Smooth muscle cell (in vitro differentiated cells): ENCODE data around the gene LMBR1. TPM values are rescaled to one million over a fixed set of nuclear protein-coding genes. Genes with fewer than 3 reads are reported as not detected.

Experiments
- DNase-seq: peaks from one replicate; lab custom pipeline; 2025; ENCODE audit not compliant: unreplicated experiment; lab: John Stamatoyannopoulos, UW
- H2AFZ ChIP-seq: fragments of 200-600 bp; sonication (generic); 2 replicates; pipeline ENCODE4 v1.6.0; 2016; ENCODE audit warnings: antibody characterized with exemption, low read depth, mild to moderate bottlenecking
- H3F3A ChIP-seq: fragments of 200-600 bp; sonication (generic); 2 replicates; pipeline ENCODE4 v1.6.0; 2017; ENCODE audit warnings: antibody characterized with exemption, low read depth
- H3K27ac ChIP-seq: fragments of 200-600 bp; sonication (generic); 2 replicates; pipeline ENCODE4 v1.5.1; 2016; ENCODE audit warnings: low read depth, mild to moderate bottlenecking
- H3K27me3 ChIP-seq: fragments of 200-600 bp; sonication (generic); 2 replicates; pipeline ENCODE4 v1.6.1; 2016; ENCODE audit warnings: low read depth, mild to moderate bottlenecking
- H3K36me3 ChIP-seq: fragments of 200-600 bp; sonication (generic); 2 replicates; pipeline ENCODE4 v1.5.1; 2016; ENCODE audit warnings: low read depth
- H3K4me1 ChIP-seq: fragments of 200-600 bp; sonication (generic); 2 replicates; pipeline ENCODE4 v1.5.1; 2016; ENCODE audit warnings: low read depth
- H3K4me2 ChIP-seq: fragments of 200-600 bp; sonication (generic); 2 replicates; pipeline ENCODE4 v1.6.0; 2016; ENCODE audit warnings: mild to moderate bottlenecking
- H3K4me3 ChIP-seq: fragments of 200-600 bp; sonication (generic); 2 replicates; pipeline ENCODE4 v1.5.1; 2016; ENCODE audit warnings: mild to moderate bottlenecking
- H3K79me2 ChIP-seq: fragments of 200-600 bp; sonication (generic); 2 replicates; pipeline ENCODE4 v1.6.0; 2016; ENCODE audit warnings: low read depth, mild to moderate bottlenecking
- H3K9ac ChIP-seq: fragments of 200-600 bp; sonication (generic); 2 replicates; pipeline ENCODE4 v1.6.0; 2016; ENCODE audit warnings: low read depth
- H3K9me3 ChIP-seq: fragments of 200-600 bp; sonication (generic); replicated peaks from 2 replicates; pipeline ENCODE4 v1.5.1; 2016; ENCODE audit warnings: low read depth
- H4K20me1 ChIP-seq: fragments of 200-600 bp; sonication (generic); 2 replicates; pipeline ENCODE4 v1.6.0; 2016; ENCODE audit warnings: low read depth
- CTCF ChIP-seq: fragments of 200-600 bp; sonication (generic); IDR thresholded peaks from 2 replicates; pipeline ENCODE4 v1.5.1; 2017; ENCODE audit warnings: borderline replicate concordance, mild to moderate bottlenecking, antibody characterized with exemption; ENCODE audit not compliant: insufficient read depth, poor library complexity, severe bottlenecking
- WGBS: methylation state at CpG from one replicate; pipeline ENCODE4 v1.1.7; 2016; ENCODE audit warnings: low lambda C conversion rate; 5-methylcytosine and 5-hydroxymethylcytosine counted together
- polyA plus RNA-seq: library from polyadenylated mRNA; unstranded; fragments of >200 nt; fragmentation: Nextera tagmentation; extraction: Ambion mirVana; gene quantifications from 2 replicates; pipeline ENCODE4 v1.2.1, GENCODE V29; 2016
- total RNA-seq: library from RNA; depleted of rRNA; stranded (reverse); fragments of >200 nt; gene quantifications from 2 replicates; pipeline ENCODE4 v1.2.3, GENCODE V29; 2014

LMBR1 gene
- total and polyA plus RNA-seq, 2 experiments from 2014 or later: 9.7 to 30.3 TPM

- WGBS: 91% methylated on average over 4 of the region's 4 CpGs
- H3K27me3 ChIP-seq: no peaks in the 10 kb centered on the region
These were observed 112.1 kb downstream of the LMBR1 start for GRCh38 chr7:156780724-156781455.

GRCh38 chr7:156778668-156779067 lies 114.3 kb downstream of the LMBR1 start:
- no peak for TF ChIP-seq CTCF
- WGBS: 85% methylated on average over 3 of the region's 3 CpGs

More at GRCh38 chr7:156780724-156781455, 112.1 kb downstream of the LMBR1 start:
- Histone ChIP-seq H2AFZ (no peak overlapping the region), H3K36me3 (no peaks in the 10 kb centered on the region), H3K79me2 (no peaks in the 10 kb centered on the region), H3K9me3 (no peaks in the 10 kb centered on the region), H3K4me3 (no peak overlapping the region), H3K4me2 (no peak overlapping the region), H3K9ac (no peak overlapping the region), H3K27ac (no peak overlapping the region), H3F3A (no peaks in the 10 kb centered on the region), H4K20me1 (no peaks in the 10 kb centered on the region), H3K4me1 (no peaks in the 10 kb centered on the region)
- DNase-seq: no peak
- TF ChIP-seq CTCF: no peak

GRCh38 chr7:156778201-156778600 lies 114.8 kb downstream of the LMBR1 start:
- no peaks in the 10 kb centered on the region for H3K4me1 ChIP-seq
- H3K9ac ChIP-seq: no peak overlapping the region
- no peaks in the 10 kb centered on the region for H3F3A ChIP-seq
- no peak for TF ChIP-seq CTCF
- H4K20me1 ChIP-seq: no peaks in the 10 kb centered on the region
- no peaks in the 10 kb centered on the region for H3K27me3 ChIP-seq
- H3K9me3 ChIP-seq: no peaks in the 10 kb centered on the region
- WGBS: 98% methylated on average over 3 of the region's 3 CpGs
- no peak overlapping the region for H3K4me2 ChIP-seq
- no peak overlapping the region for H3K4me3 ChIP-seq
- DNase-seq: no peak
- no peaks in the 10 kb centered on the region for H3K79me2 ChIP-seq
- H3K36me3 ChIP-seq: no peaks in the 10 kb centered on the region
- H2AFZ ChIP-seq: no peak overlapping the region
- H3K27ac ChIP-seq: no peak overlapping the region

More at GRCh38 chr7:156778668-156779067, 114.3 kb downstream of the LMBR1 start:
- Histone ChIP-seq H4K20me1 (no peaks in the 10 kb centered on the region), H3F3A (no peaks in the 10 kb centered on the region), H3K27ac (no peak overlapping the region), H3K4me1 (no peaks in the 10 kb centered on the region), H3K9ac (no peak overlapping the region), H3K4me3 (no peak overlapping the region), H3K4me2 (no peak overlapping the region), H3K79me2 (no peaks in the 10 kb centered on the region), H3K27me3 (no peaks in the 10 kb centered on the region), H3K9me3 (no peaks in the 10 kb centered on the region), H2AFZ (no peak overlapping the region), H3K36me3 (no peaks in the 10 kb centered on the region)
- no peak for DNase-seq

GRCh38 chr7:156777364-156778069 lies 115.5 kb downstream of the LMBR1 start:
- H3K27ac ChIP-seq: no peak overlapping the region
- H3F3A ChIP-seq: no peaks in the 10 kb centered on the region
- H3K4me3 ChIP-seq: no peak overlapping the region
- DNase-seq: no peak
- H3K9ac ChIP-seq: no peak overlapping the region
- H3K27me3 ChIP-seq: no peaks in the 10 kb centered on the region
- no peak for TF ChIP-seq CTCF
- no peaks in the 10 kb centered on the region for H3K9me3 ChIP-seq
- no peak overlapping the region for H2AFZ ChIP-seq
- no peak overlapping the region for H3K4me2 ChIP-seq
- H3K4me1 ChIP-seq: no peaks in the 10 kb centered on the region
- H4K20me1 ChIP-seq: no peaks in the 10 kb centered on the region
- no peaks in the 10 kb centered on the region for H3K79me2 ChIP-seq
- WGBS: 90% methylated on average over 5 of the region's 5 CpGs
- H3K36me3 ChIP-seq: no peaks in the 10 kb centered on the region
